Liver (tissue), 9 donors: ENCODE measurements around the gene ABCA6. TPM values are rescaled to one million over a fixed set of nuclear protein-coding genes. Genes with fewer than 3 reads are reported as not detected.
A peak's percentile ranks its signal among the peaks of the same experiment; 100 is the strongest.

Experiments
- DNase-seq: peaks from one replicate; pipeline ENCODE4 v3.0.0-alpha.2; 2017; ENCODE audit warnings: low spot score
- H3K27ac ChIP-seq, 2 donors: one replicate each; pipeline ENCODE4 v1.7.0; 2013; ENCODE audit warnings: inconsistent platforms in 2 of 2, low read length in 2 of 2, control low read depth in 1 of 2, low read depth in 1 of 2, mild to moderate bottlenecking in 1 of 2
- H3K27me3 ChIP-seq, 4 donors: one replicate each; pipeline versions ENCODE4 v1.6.1 to v1.7.0; 2013; ENCODE audit warnings: low read length in 3 of 4, inconsistent platforms in 1 of 4, mild to moderate bottlenecking in 1 of 4, moderate library complexity in 1 of 4; ENCODE audit not compliant: control insufficient read depth in 4 of 4, insufficient read depth in 4 of 4
- H3K36me3 ChIP-seq, 4 donors: one replicate each; pipeline versions ENCODE4 v1.6.1 to v1.7.0; 2013; ENCODE audit warnings: low read length in 3 of 4, mild to moderate bottlenecking in 3 of 4, low read depth in 1 of 4, moderate library complexity in 1 of 4; ENCODE audit not compliant: control insufficient read depth in 4 of 4, insufficient read depth in 3 of 4
- H3K4me1 ChIP-seq, 4 donors: one replicate each; pipeline versions ENCODE4 v1.6.1 to v1.7.0; 2013; ENCODE audit warnings: low read length in 3 of 4, mild to moderate bottlenecking in 3 of 4, moderate library complexity in 1 of 4; ENCODE audit not compliant: control insufficient read depth in 4 of 4, insufficient read depth in 4 of 4
- H3K4me3 ChIP-seq, 3 donors: one replicate each; pipeline versions ENCODE4 v1.6.1 to v1.7.0; 2013; ENCODE audit warnings: low read length in 3 of 3, control low read depth in 1 of 3, low read depth in 1 of 3, mild to moderate bottlenecking in 1 of 3
- H3K9ac ChIP-seq, 2 donors: one replicate each; pipeline ENCODE4 v1.7.0; 2013; ENCODE audit warnings: low read length in 2 of 2, mild to moderate bottlenecking in 2 of 2, moderate library complexity in 2 of 2, control low read depth in 1 of 2, low read depth in 1 of 2
- H3K9me3 ChIP-seq, 4 donors: one replicate each; pipeline versions ENCODE4 v1.6.1 to v1.7.0; 2013; ENCODE audit warnings: low read length in 3 of 4; ENCODE audit not compliant: control insufficient read depth in 4 of 4
- ATF3 ChIP-seq: IDR thresholded peaks from 2 replicates; pipeline ENCODE4 v1.6.1; 2016; ENCODE audit warnings: antibody characterized with exemption
- EGR1 ChIP-seq, 2 donors: IDR thresholded peaks; 2 replicates each; pipeline ENCODE4 v1.6.1; 2016 to 2018; ENCODE audit warnings: antibody characterized with exemption in 2 of 2, low read depth in 2 of 2
- FOXA2 ChIP-seq: IDR thresholded peaks from 2 replicates; pipeline ENCODE4 v1.6.1; 2016; ENCODE audit warnings: antibody characterized with exemption
- GABPA ChIP-seq, 2 donors: IDR thresholded peaks in 1 of 2; conservative IDR thresholded peaks in 1 of 2; 2 replicates each; pipeline ENCODE4 v1.6.1; 2016; ENCODE audit warnings: antibody characterized with exemption in 2 of 2, mild to moderate bottlenecking in 1 of 2, moderate library complexity in 1 of 2
- HNF4A ChIP-seq, 2 donors: conservative IDR thresholded peaks; 2 replicates each; pipeline ENCODE4 v1.6.1; 2016; ENCODE audit warnings: antibody characterized with exemption in 2 of 2, mild to moderate bottlenecking in 2 of 2
- JUND ChIP-seq, 2 donors: IDR thresholded peaks; 2 replicates each; pipeline ENCODE4 v1.6.1; 2016; ENCODE audit warnings: antibody characterized with exemption in 2 of 2
- NR2F2 ChIP-seq: IDR thresholded peaks from 2 replicates; pipeline ENCODE4 v1.6.1; 2016; ENCODE audit warnings: antibody characterized with exemption
- RAD21 ChIP-seq, 2 donors: IDR thresholded peaks; 2 replicates each; pipeline ENCODE4 v1.6.1; 2016; ENCODE audit warnings: antibody characterized with exemption in 2 of 2, mild to moderate bottlenecking in 2 of 2
- REST ChIP-seq: IDR thresholded peaks from 2 replicates; pipeline ENCODE4 v1.6.1; 2016; ENCODE audit warnings: antibody characterized with exemption, mild to moderate bottlenecking
- RXRA ChIP-seq, 2 donors: IDR thresholded peaks; 2 replicates each; pipeline ENCODE4 v1.6.1; 2017 to 2018; ENCODE audit warnings: antibody characterized with exemption in 2 of 2, mild to moderate bottlenecking in 1 of 2
- SP1 ChIP-seq: IDR thresholded peaks from 2 replicates; pipeline ENCODE4 v1.6.1; 2018; ENCODE audit warnings: antibody characterized with exemption, mild to moderate bottlenecking
- YY1 ChIP-seq: IDR thresholded peaks from 2 replicates; pipeline ENCODE4 v1.6.1; 2016; ENCODE audit warnings: antibody characterized with exemption, mild to moderate bottlenecking
- WGBS: extraction: QIAGEN DNeasy Blood & Tissue Kit; methylation state at CpG from one replicate; pipeline ENCODE4 v1.1.7; 2013; 5-methylcytosine and 5-hydroxymethylcytosine counted together
- polyA plus RNA-seq, 2 donors: library from polyadenylated mRNA; stranded (reverse) in 1 of 2; unstranded in 1 of 2; fragments of 200-250 nt in 1 of 2; fragments of >200 nt in 1 of 2; fragmentation: Nextera tagmentation in 1 of 2; extraction: Ambion mirVana in 1 of 2; gene quantifications; one replicate each; pipeline versions ENCODE4 v1.2.1 to v1.2.3, GENCODE V29; 2013 to 2015
- total RNA-seq, 2 donors: library from RNA; depleted of rRNA; stranded (reverse); fragments of >200 nt; gene quantifications; one replicate each; pipeline ENCODE4 v1.2.3, GENCODE V29; 2014
- TF ChIP-seq, protein P1 (sequence below): fragments of 150-350 bp; IDR thresholded peaks from 2 replicates; pipeline ENCODE4 v1.5.1; 2017; ENCODE audit warnings: improper control_type of control experiment, low read depth, low read length; ENCODE audit not compliant: missing input control
- TF ChIP-seq, protein P2 (sequence below): IDR thresholded peaks from 2 replicates; pipeline ENCODE4 v1.6.1; 2016; ENCODE audit warnings: antibody characterized with exemption
- donor health status: healthy.
- donor health status: healthy.
- donor health status: healthy.
- donor health status: healthy.
- donor health status: healthy.

Gene ABCA6
- total and polyA plus RNA-seq, 4 donors = 37.5 to 158 (median 47.5) TPM

DNA sequence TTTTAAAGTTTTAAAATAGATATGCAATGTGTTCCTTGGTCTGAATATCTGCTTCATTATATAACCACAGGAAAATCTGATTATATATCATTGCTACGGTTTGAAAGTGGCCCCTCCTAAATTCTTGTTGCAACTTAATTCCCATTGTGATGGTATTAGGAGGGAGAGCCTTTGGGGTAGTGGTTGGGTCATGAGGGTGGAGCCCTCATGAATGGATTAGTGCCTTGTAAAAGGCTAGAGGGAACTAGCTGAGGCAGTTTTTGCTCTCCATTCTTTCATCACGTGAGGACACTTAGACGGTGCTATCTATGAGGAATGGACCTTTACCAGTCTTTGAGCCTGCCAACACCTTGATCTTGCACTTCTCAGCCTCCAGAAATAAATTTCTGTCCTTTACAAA, 7.6 kb downstream of the ABCA6 start:
- Histone ChIP-seq H3K9ac (no peak overlapping the region), H3K4me1 (peaks cover 5 to 21% (median 15%) of the 10 kb centered on the region in 4 donors), H3K4me3 (no peak overlapping the region), H3K9me3 (no peaks in the 10 kb centered on the region), H3K27ac (no peak overlapping the region), H3K36me3 (peaks cover 1 to 50% (median 37%) of the 10 kb centered on the region in 4 donors), H3K27me3 (no peaks in the 10 kb centered on the region)
- TF ChIP-seq EGR1 (IDR thresholded peaks at IDR 0.05; ENCODE audit: low read depth in 2 of 2) (no peak), GABPA (IDR thresholded peaks at IDR 0.05 in 1 of 2, conservative IDR thresholded peaks at IDR 0.05 in 1 of 2) (no peak)
- WGBS = 89% methylated on average over 3 of the region's 3 CpGs
- no peak for DNase-seq

DNA sequence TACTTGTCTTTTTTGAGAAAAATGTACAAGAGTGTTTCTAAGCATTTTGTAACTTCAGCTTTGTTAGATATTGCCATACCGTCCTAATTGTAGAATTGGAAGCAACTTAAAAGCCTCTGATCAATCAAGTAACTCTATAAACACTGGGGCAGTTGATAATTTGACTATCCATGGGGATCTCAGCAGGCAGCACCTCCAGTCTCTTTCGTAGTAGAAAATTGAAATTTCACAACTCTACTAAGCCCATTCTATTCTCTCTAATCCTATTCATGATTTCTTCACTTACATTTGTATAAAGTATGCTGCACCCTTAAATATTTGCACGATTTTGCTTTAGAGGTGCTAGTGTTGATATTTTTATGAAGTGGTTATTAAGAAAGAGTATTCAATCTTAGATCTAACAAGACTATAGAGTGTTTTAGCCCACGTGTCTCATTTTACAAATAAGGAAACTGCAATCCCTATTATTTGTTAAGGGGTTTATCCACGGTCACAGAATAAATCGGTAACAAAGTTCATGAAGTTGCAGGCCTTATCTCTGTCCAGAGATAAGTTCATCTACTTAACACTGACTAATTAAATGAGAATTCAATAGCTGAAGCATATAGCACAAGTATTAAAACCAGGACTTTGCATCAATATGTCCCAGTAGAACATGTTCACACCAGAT, 10.9 kb downstream of the ABCA6 start:
- Histone ChIP-seq H3K4me3 (no peak overlapping the region), H3K4me1 (peaks cover 3 to 24% (median 15%) of the 10 kb centered on the region in 4 donors), H3K9me3 (no peaks in the 10 kb centered on the region), H3K27ac (peak overlapping the region; percentile 62 to 73), H3K27me3 (no peaks in the 10 kb centered on the region), H3K36me3 (peaks cover 3 to 54% (median 27%) of the 10 kb centered on the region in 4 donors), H3K9ac (peak overlapping the region in 1 of 2 donors; percentile 18)
- TF ChIP-seq HNF4A (conservative IDR thresholded peaks at IDR 0.05) = peak; percentile 58 to 69
- TF ChIP-seq FOXA2 = peak; percentile 35
- TF ChIP-seq RAD21 (IDR thresholded peaks at IDR 0.05) = peak in 1 of 2 donors; percentile 19
- TF ChIP-seq, protein P1, sequence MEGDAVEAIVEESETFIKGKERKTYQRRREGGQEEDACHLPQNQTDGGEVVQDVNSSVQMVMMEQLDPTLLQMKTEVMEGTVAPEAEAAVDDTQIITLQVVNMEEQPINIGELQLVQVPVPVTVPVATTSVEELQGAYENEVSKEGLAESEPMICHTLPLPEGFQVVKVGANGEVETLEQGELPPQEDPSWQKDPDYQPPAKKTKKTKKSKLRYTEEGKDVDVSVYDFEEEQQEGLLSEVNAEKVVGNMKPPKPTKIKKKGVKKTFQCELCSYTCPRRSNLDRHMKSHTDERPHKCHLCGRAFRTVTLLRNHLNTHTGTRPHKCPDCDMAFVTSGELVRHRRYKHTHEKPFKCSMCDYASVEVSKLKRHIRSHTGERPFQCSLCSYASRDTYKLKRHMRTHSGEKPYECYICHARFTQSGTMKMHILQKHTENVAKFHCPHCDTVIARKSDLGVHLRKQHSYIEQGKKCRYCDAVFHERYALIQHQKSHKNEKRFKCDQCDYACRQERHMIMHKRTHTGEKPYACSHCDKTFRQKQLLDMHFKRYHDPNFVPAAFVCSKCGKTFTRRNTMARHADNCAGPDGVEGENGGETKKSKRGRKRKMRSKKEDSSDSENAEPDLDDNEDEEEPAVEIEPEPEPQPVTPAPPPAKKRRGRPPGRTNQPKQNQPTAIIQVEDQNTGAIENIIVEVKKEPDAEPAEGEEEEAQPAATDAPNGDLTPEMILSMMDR = no peak
- TF ChIP-seq REST = peak; percentile 28
- peak; percentile 87 to 90 for TF ChIP-seq RXRA (IDR thresholded peaks at IDR 0.05)
- peak; percentile 61 for TF ChIP-seq SP1
- TF ChIP-seq, protein P2, sequence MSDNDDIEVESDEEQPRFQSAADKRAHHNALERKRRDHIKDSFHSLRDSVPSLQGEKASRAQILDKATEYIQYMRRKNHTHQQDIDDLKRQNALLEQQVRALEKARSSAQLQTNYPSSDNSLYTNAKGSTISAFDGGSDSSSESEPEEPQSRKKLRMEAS = no peak
- peak; percentile 35 to 55 for TF ChIP-seq JUND (IDR thresholded peaks at IDR 0.05)
- peak; percentile 32 for TF ChIP-seq YY1
- TF ChIP-seq ATF3 = no peak
- TF ChIP-seq NR2F2 = no peak
- no peak for DNase-seq
- WGBS = 22% methylated on average over 6 of the region's 6 CpGs
